Measurements from ENCODE around the gene PRPF6.

Gene PRPF6

GRCh38 chr20:63945921-63946920 is 34.7 kb upstream of the PRPF6 start:
- no peak for DNase-seq

- DNase-seq = no peak
Observed at GRCh38 chr20:63946986-63947637, 33.8 kb upstream of the PRPF6 start.

- peak in 2 of 4 experiments; percentile 30 to 41 for DNase-seq
Observed at GRCh38 chr20:63947638-63948456, 33.1 kb upstream of the PRPF6 start.

- DNase-seq = no peak
Observed at GRCh38 chr20:63950701-63951397, 30.1 kb upstream of the PRPF6 start.

GRCh38 chr20:63951398-63952209 is 29.3 kb upstream of the PRPF6 start:
- no peak for DNase-seq

- no peak for DNase-seq
Observed at GRCh38 chr20:63952210-63952535, 28.8 kb upstream of the PRPF6 start.

GRCh38 chr20:63952769-63953168 is 28.2 kb upstream of the PRPF6 start:
- no peak for DNase-seq

- DNase-seq = no peak
Observed at GRCh38 chr20:63953764-63954429, 27.0 kb upstream of the PRPF6 start.

GRCh38 chr20:63955281-63955826 is 25.6 kb upstream of the PRPF6 start:
- peak; percentile 41 to 82 (median 54) for DNase-seq

- peak; percentile 89 to 96 (median 94) for DNase-seq
Observed at GRCh38 chr20:63955827-63956663, 24.9 kb upstream of the PRPF6 start, which contains the start of gene UCKL1. Gene UCKL1, minus strand, starts transcription at chr20:63956416. Its CDS starts 44 bp downstream, at chr20:63956372.

- DNase-seq = no peak
Observed at GRCh38 chr20:63956664-63957003, 24.3 kb upstream of the PRPF6 start.

GRCh38 chr20:63957004-63957689 is 23.8 kb upstream of the PRPF6 start:
- peak; percentile 39 to 74 (median 50) for DNase-seq

GRCh38 chr20:63957690-63958441 is 23.1 kb upstream of the PRPF6 start:
- peak; percentile 55 to 79 (median 74) for DNase-seq

GRCh38 chr20:63958471-63958870 is 22.5 kb upstream of the PRPF6 start:
- no peak for DNase-seq

GRCh38 chr20:63958964-63959698 is 21.8 kb upstream of the PRPF6 start:
- no peak for DNase-seq

- no peak for DNase-seq
Observed at GRCh38 chr20:63959699-63960075, 21.2 kb upstream of the PRPF6 start.

Measured in suppressor macrophage (primary cell).